Left ventricle myocardium inferior (tissue), 1 donor: Measurements from ENCODE around the gene LSP1. TPM values are rescaled to one million over a fixed set of nuclear protein-coding genes. Genes with fewer than 3 reads are reported as not detected.

Source experiments
- DNase-seq: peaks from one replicate; pipeline ENCODE4 v3.0.0-alpha.2; 2020
- H3K27ac ChIP-seq: fragments of 200-600 bp; replicated peaks from 2 replicates; pipeline ENCODE4 v1.8.0; 2021
- H3K27me3 ChIP-seq: fragments of 200-600 bp; 2 replicates; pipeline ENCODE4 v1.8.0; 2021; ENCODE audit warnings: low read depth
- H3K36me3 ChIP-seq: fragments of 200-600 bp; 2 replicates; pipeline ENCODE4 v1.8.0; 2021
- H3K4me1 ChIP-seq: fragments of 200-600 bp; 2 replicates; pipeline ENCODE4 v1.8.0; 2021
- H3K4me3 ChIP-seq: fragments of 200-600 bp; 2 replicates; pipeline ENCODE4 v1.8.0; 2021; ENCODE audit warnings: mild to moderate bottlenecking, moderate library complexity
- H3K9me3 ChIP-seq: fragments of 200-600 bp; replicated peaks from 2 replicates; pipeline ENCODE4 v1.8.0; 2021
- intact Hi-C: fragments of 100-400 bp; cut with micrococcal nuclease; formaldehyde crosslinking; loops from one replicate; pipeline ENCODE4 v1.11.0; 2022
- total RNA-seq: library from RNA; stranded (reverse); fragmentation: NEBNext Ultra II Directional; extraction: Animal tissue kit (Norgen Biotek cat#: 25700); gene quantifications from one replicate; pipeline ENCODE4 v1.2.1, GENCODE V29; 2021
- TF ChIP-seq, protein P1 (sequence below): fragments of 200-600 bp; IDR thresholded peaks from 2 replicates; pipeline ENCODE4 v1.8.0; 2021; ENCODE audit warnings: antibody characterized with exemption, mild to moderate bottlenecking, borderline replicate concordance
- donor health status: DM: no; HTN: yes; CAD: no; lungs with severe emphysema.

Gene LSP1
- total RNA-seq, 1 donor from 2014 or later, result 19.7 TPM

GRCh38 chr11:1877211-1878136 is 24.6 kb downstream of the LSP1 start:
- DNase-seq, result peak; percentile 74
- Histone ChIP-seq H3K4me1 (peaks cover 78% of the 10 kb centered on the region), H3K36me3 (no peaks in the 10 kb centered on the region), H3K9me3 (no peaks in the 10 kb centered on the region), H3K27me3 (no peaks in the 10 kb centered on the region), H3K4me3 (peak overlapping the region; percentile 25), H3K27ac (peak overlapping the region; percentile 97)
- TF ChIP-seq, protein P1, sequence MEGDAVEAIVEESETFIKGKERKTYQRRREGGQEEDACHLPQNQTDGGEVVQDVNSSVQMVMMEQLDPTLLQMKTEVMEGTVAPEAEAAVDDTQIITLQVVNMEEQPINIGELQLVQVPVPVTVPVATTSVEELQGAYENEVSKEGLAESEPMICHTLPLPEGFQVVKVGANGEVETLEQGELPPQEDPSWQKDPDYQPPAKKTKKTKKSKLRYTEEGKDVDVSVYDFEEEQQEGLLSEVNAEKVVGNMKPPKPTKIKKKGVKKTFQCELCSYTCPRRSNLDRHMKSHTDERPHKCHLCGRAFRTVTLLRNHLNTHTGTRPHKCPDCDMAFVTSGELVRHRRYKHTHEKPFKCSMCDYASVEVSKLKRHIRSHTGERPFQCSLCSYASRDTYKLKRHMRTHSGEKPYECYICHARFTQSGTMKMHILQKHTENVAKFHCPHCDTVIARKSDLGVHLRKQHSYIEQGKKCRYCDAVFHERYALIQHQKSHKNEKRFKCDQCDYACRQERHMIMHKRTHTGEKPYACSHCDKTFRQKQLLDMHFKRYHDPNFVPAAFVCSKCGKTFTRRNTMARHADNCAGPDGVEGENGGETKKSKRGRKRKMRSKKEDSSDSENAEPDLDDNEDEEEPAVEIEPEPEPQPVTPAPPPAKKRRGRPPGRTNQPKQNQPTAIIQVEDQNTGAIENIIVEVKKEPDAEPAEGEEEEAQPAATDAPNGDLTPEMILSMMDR, result no peak
- intact Hi-C loops, result no loop called here

GRCh38 chr11:1878137-1879031 is 25.5 kb downstream of the LSP1 start:
- peak overlapping the region; percentile 25 for H3K4me3 ChIP-seq
- peaks cover 87% of the 10 kb centered on the region for H3K4me1 ChIP-seq
- peaks cover 3% of the 10 kb centered on the region for H3K36me3 ChIP-seq
- TF ChIP-seq, protein P1, result no peak
- peak overlapping the region; percentile 97 for H3K27ac ChIP-seq
- peak; percentile 64 for DNase-seq
- intact Hi-C loops, result no loop called here
- no peaks in the 10 kb centered on the region for H3K9me3 ChIP-seq
- H3K27me3 ChIP-seq, result no peaks in the 10 kb centered on the region

- H3K4me1 ChIP-seq, result peaks cover 87% of the 10 kb centered on the region
- DNase-seq, result peak; percentile 24
- no peak overlapping the region for H3K4me3 ChIP-seq
- intact Hi-C loops, result no loop called here
- peaks cover 8% of the 10 kb centered on the region for H3K36me3 ChIP-seq
- no peaks in the 10 kb centered on the region for H3K27me3 ChIP-seq
- H3K9me3 ChIP-seq, result no peaks in the 10 kb centered on the region
- TF ChIP-seq, protein P1, result no peak
- peak overlapping the region; percentile 97 for H3K27ac ChIP-seq
Measured at GRCh38 chr11:1879342-1879940, 26.6 kb downstream of the LSP1 start.

- Histone ChIP-seq H3K9me3 (no peaks in the 10 kb centered on the region), H3K4me1 (peaks cover 80% of the 10 kb centered on the region), H3K27ac (peak overlapping the region; percentile 97), H3K27me3 (no peaks in the 10 kb centered on the region), H3K36me3 (peaks cover 12% of the 10 kb centered on the region), H3K4me3 (peak overlapping the region; percentile 45)
- TF ChIP-seq, protein P1, result no peak
- DNase-seq, result peak; percentile 84
- intact Hi-C loops, result loop anchor here (5.0 kb wide), 1 partner anchor 42 kb away; no protein-coding TSS in a partner anchor
Measured at GRCh38 chr11:1879941-1880720, 27.2 kb downstream of the LSP1 start.
